ENCODE data around the gene SH2D7. TPM values are rescaled to one million over a fixed set of nuclear protein-coding genes. Genes with fewer than 3 reads are reported as not detected.

The SH2D7 gene
- polyA plus RNA-seq, 1 donor (not counting 4 experiments of a cell fraction or from before 2014, with no cell fraction given): not detected

GRCh38 chr15:78082743-78083110 is 9.6 kb upstream of the SH2D7 start:
- Histone ChIP-seq H3K27ac (ENCODE audit: control insufficient read depth, insufficient read depth, low read length) (no peak overlapping the region), H4K20me1 (ENCODE audit: control insufficient read depth, extremely low read depth, insufficient read depth, low read length) (no peaks in the 10 kb centered on the region), H3K9me1 (ENCODE audit: control insufficient read depth, extremely low read depth, insufficient read depth, low read length) (no peaks in the 10 kb centered on the region), H2AFZ (ENCODE audit: control insufficient read depth, low read length) (no peak overlapping the region), H3K4me3 (ENCODE audit: control insufficient read depth in 2 of 3, extremely low read depth in 1 of 3, insufficient read depth in 2 of 3, low read depth in 1 of 3, low read length in 3 of 3) (no peak overlapping the region), H3K27me3 (ENCODE audit: control insufficient read depth, extremely low read depth, insufficient read depth, low read length) (no peaks in the 10 kb centered on the region), H3K4me1 (ENCODE audit: control insufficient read depth, extremely low read depth, insufficient read depth, low read length) (peaks cover 2% of the 10 kb centered on the region), H3K79me2 (ENCODE audit: control insufficient read depth, insufficient read depth, low read length) (no peaks in the 10 kb centered on the region), H3K36me3 (ENCODE audit: control insufficient read depth in 2 of 2, extremely low read depth in 1 of 2, insufficient read depth in 2 of 2, low read length in 2 of 2) (no peaks in the 10 kb centered on the region), H3K9ac (ENCODE audit: control insufficient read depth, extremely low read depth, insufficient read depth, low read length) (no peak overlapping the region), H3K4me2 (ENCODE audit: control insufficient read depth, extremely low read depth, insufficient read depth, low read depth, low read length) (no peak overlapping the region), H3K9me3 (ENCODE audit: control insufficient read depth, low read depth, low read length) (no peaks in the 10 kb centered on the region)
- no peak for TF ChIP-seq EZH2 (IDR thresholded peaks at IDR 0.05; ENCODE audit: low read length)
- TF ChIP-seq, protein P1, sequence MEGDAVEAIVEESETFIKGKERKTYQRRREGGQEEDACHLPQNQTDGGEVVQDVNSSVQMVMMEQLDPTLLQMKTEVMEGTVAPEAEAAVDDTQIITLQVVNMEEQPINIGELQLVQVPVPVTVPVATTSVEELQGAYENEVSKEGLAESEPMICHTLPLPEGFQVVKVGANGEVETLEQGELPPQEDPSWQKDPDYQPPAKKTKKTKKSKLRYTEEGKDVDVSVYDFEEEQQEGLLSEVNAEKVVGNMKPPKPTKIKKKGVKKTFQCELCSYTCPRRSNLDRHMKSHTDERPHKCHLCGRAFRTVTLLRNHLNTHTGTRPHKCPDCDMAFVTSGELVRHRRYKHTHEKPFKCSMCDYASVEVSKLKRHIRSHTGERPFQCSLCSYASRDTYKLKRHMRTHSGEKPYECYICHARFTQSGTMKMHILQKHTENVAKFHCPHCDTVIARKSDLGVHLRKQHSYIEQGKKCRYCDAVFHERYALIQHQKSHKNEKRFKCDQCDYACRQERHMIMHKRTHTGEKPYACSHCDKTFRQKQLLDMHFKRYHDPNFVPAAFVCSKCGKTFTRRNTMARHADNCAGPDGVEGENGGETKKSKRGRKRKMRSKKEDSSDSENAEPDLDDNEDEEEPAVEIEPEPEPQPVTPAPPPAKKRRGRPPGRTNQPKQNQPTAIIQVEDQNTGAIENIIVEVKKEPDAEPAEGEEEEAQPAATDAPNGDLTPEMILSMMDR (optimal IDR thresholded peaks at IDR 0.05 in 1 of 3, IDR thresholded peaks at IDR 0.05 in 1 of 3, conservative IDR thresholded peaks at IDR 0.05 in 1 of 3; ENCODE audit: extremely low read depth in 1 of 3, insufficient read depth in 2 of 3, low read length in 3 of 3): no peak
- DNase-seq (ENCODE audit: low read depth, low spot score): no peak
- dilution Hi-C loops (cut with MboI; ENCODE audit: extremely low pct_ligation_motif_present, low sequenced_read_pairs): no loop called here
- no peak for FAIRE-seq

DNA sequence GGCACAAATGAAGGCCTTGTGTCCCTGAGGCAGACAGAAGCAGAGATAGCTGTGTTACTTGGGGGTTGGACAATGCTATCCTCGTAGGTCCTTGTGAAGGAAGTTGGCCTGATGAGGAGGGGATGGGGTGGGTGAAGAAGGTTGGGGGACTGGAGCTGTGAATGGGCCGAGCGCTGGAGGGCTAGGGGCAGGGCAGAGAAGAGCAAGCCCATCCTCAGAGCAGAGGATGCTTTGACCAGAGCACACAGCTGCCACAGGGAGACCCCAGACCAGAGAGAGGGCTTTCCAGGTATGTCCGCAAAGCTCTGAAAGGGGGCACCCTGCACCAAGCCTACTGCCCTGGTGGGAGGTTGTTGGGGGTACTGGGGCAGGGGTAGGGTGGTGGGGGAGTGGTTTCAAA is 9.2 kb upstream of the SH2D7 start:
- Histone ChIP-seq H3K27me3 (ENCODE audit: control insufficient read depth, extremely low read depth, insufficient read depth, low read length) (no peaks in the 10 kb centered on the region), H3K9ac (ENCODE audit: control insufficient read depth, extremely low read depth, insufficient read depth, low read length) (no peak overlapping the region), H3K79me2 (ENCODE audit: control insufficient read depth, insufficient read depth, low read length) (no peaks in the 10 kb centered on the region), H4K20me1 (ENCODE audit: control insufficient read depth, extremely low read depth, insufficient read depth, low read length) (no peaks in the 10 kb centered on the region), H3K36me3 (ENCODE audit: control insufficient read depth in 2 of 2, extremely low read depth in 1 of 2, insufficient read depth in 2 of 2, low read length in 2 of 2) (no peaks in the 10 kb centered on the region), H3K4me1 (ENCODE audit: control insufficient read depth, extremely low read depth, insufficient read depth, low read length) (peaks cover under 1% of the 10 kb centered on the region), H2AFZ (ENCODE audit: control insufficient read depth, low read length) (no peak overlapping the region), H3K9me3 (ENCODE audit: control insufficient read depth, low read depth, low read length) (no peaks in the 10 kb centered on the region), H3K4me3 (ENCODE audit: control insufficient read depth in 2 of 3, extremely low read depth in 1 of 3, insufficient read depth in 2 of 3, low read depth in 1 of 3, low read length in 3 of 3) (no peak overlapping the region), H3K9me1 (ENCODE audit: control insufficient read depth, extremely low read depth, insufficient read depth, low read length) (no peaks in the 10 kb centered on the region), H3K27ac (ENCODE audit: control insufficient read depth, insufficient read depth, low read length) (no peak overlapping the region), H3K4me2 (ENCODE audit: control insufficient read depth, extremely low read depth, insufficient read depth, low read depth, low read length) (no peak overlapping the region)
- FAIRE-seq (no peak), DNase-seq (ENCODE audit: low read depth, low spot score) (no peak)
- no peak for TF ChIP-seq EZH2 (IDR thresholded peaks at IDR 0.05; ENCODE audit: low read length)
- TF ChIP-seq, protein P1 (optimal IDR thresholded peaks at IDR 0.05 in 1 of 3, IDR thresholded peaks at IDR 0.05 in 1 of 3, conservative IDR thresholded peaks at IDR 0.05 in 1 of 3; ENCODE audit: extremely low read depth in 1 of 3, insufficient read depth in 2 of 3, low read length in 3 of 3): no peak
- dilution Hi-C loops (cut with MboI; ENCODE audit: extremely low pct_ligation_motif_present, low sequenced_read_pairs): no loop called here

All from keratinocyte (primary cell).